ENCODE measurements around the gene VPS26C. TPM values are rescaled to one million over a fixed set of nuclear protein-coding genes. Genes with fewer than 3 reads are reported as not detected.
"Not testable (repeated sequence)": the region's sequence is repeated elsewhere in the genome, so short reads cannot be mapped to it uniquely, and the experiment has no call there.

Gene VPS26C
- total and polyA plus RNA-seq, 2 of the 13 experiments (the other 11 are each of a cell fraction or from before 2014, with no cell fraction given) = 30.3 to 39.7 TPM

DNA sequence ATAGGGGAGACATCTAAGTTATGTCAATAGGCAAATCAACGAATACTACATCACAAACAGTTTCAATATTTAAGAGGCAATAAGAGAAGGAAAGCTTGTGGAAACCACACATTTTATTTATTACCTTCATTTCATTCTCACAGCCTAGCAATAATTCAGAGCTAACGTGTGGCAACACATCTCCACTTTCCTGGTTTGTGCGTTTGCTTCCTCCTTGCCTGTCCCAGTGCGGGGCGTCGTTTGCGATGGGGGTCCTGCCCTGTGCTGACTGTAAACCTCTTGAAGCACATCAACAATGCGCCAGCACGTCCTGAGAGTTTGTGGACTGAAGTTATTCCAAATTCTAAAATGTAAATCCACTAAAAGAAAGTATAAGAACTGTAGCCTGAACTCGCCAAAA lies 14.4 kb upstream of the VPS26C start (continued):
- TF ChIP-seq, protein P1, sequence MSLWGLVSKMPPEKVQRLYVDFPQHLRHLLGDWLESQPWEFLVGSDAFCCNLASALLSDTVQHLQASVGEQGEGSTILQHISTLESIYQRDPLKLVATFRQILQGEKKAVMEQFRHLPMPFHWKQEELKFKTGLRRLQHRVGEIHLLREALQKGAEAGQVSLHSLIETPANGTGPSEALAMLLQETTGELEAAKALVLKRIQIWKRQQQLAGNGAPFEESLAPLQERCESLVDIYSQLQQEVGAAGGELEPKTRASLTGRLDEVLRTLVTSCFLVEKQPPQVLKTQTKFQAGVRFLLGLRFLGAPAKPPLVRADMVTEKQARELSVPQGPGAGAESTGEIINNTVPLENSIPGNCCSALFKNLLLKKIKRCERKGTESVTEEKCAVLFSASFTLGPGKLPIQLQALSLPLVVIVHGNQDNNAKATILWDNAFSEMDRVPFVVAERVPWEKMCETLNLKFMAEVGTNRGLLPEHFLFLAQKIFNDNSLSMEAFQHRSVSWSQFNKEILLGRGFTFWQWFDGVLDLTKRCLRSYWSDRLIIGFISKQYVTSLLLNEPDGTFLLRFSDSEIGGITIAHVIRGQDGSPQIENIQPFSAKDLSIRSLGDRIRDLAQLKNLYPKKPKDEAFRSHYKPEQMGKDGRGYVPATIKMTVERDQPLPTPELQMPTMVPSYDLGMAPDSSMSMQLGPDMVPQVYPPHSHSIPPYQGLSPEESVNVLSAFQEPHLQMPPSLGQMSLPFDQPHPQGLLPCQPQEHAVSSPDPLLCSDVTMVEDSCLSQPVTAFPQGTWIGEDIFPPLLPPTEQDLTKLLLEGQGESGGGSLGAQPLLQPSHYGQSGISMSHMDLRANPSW (CRISPR knock-in tag; IDR thresholded peaks at IDR 0.05; ENCODE audit: borderline replicate concordance) = no peak
- TF ChIP-seq ZNF652 (CRISPR knock-in tag; IDR thresholded peaks at IDR 0.05; ENCODE audit: borderline replicate concordance, low read depth) (no peak), ZNF296 (CRISPR knock-in tag; conservative IDR thresholded peaks at IDR 0.05) (no peak), STAT5B (CRISPR knock-in tag; IDR thresholded peaks at IDR 0.05) (no peak), ZNF75D (CRISPR knock-in tag; IDR thresholded peaks at IDR 0.05; ENCODE audit: borderline replicate concordance) (no peak)
- TF ChIP-seq, protein P2, sequence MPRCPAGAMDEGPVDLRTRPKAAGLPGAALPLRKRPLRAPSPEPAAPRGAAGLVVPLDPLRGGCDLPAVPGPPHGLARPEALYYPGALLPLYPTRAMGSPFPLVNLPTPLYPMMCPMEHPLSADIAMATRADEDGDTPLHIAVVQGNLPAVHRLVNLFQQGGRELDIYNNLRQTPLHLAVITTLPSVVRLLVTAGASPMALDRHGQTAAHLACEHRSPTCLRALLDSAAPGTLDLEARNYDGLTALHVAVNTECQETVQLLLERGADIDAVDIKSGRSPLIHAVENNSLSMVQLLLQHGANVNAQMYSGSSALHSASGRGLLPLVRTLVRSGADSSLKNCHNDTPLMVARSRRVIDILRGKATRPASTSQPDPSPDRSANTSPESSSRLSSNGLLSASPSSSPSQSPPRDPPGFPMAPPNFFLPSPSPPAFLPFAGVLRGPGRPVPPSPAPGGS (CRISPR knock-in tag; IDR thresholded peaks at IDR 0.05) = no peak

DNA sequence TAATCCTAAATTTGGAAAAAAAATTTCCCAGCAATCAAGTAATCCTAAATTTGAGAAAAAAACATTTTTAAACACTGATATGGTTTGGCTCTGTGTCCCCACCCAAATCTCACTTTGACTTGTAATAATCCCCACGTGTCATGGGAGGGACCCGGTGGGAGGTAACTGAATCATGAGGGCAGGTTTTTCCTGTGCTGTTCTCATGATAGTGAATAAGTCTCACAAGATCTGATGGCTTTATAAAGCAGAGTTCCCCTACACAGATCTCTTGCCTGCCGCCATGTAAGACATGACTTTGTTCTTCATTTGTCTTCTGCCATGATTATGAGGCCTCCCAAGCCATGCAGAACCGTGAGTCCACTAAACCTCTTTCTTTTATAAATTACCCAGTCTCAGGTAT lies 12.1 kb upstream of the VPS26C start:
- H3K4me3 ChIP-seq (replicated peaks in 1 of 3; ENCODE audit: insufficient read depth in 1 of 3, low read depth in 2 of 3, low read length in 3 of 3); POLR2A ChIA-PET; DNase-seq (ENCODE audit: low spot score); H3K27me3 ChIP-seq (ENCODE audit: control insufficient read depth in 1 of 2, insufficient read depth in 2 of 2, low read length in 2 of 2); CTCF ChIA-PET (ENCODE audit: low intra/inter-chr PET ratio, low total read pairs); H3K79me2 ChIP-seq (ENCODE audit: insufficient read depth, low read length); ATAC-seq; H4K20me1 ChIP-seq (ENCODE audit: insufficient read depth, low read length); H3K27ac ChIP-seq (ENCODE audit: extremely low read length, insufficient read depth, low read length); H3K9me3 ChIP-seq (ENCODE audit: low read length); intact Hi-C loops (cut with micrococcal nuclease; ENCODE audit: unreplicated experiment); H3K9ac ChIP-seq (ENCODE audit: insufficient read depth, low read depth, low read length); BruUV-seq (replicated peaks); FAIRE-seq; H2AFZ ChIP-seq (ENCODE audit: low read length); in situ Hi-C loops (cut with HindIII; ENCODE audit: extremely low pct_ligation_motif_present, low pct_unique_long_range_greater_than_20kb); H3K4me2 ChIP-seq (ENCODE audit: low read depth, low read length); H3K4me1 ChIP-seq (ENCODE audit: insufficient read depth, low read length); H3K36me3 ChIP-seq (replicated peaks in 1 of 2; ENCODE audit: control insufficient read depth in 1 of 2, insufficient read depth in 2 of 2, low read length in 2 of 2): not testable (repeated sequence)
- 43% methylated on average over 4 of the region's 4 CpGs for WGBS (ENCODE audit: low lambda C conversion rate)

Measured in HepG2 (cell line).